HL-60/S4 treated with phorbol 12-myristate 13-acetate at 8.2 ng/mL for 4 days and 3 days (cell line): Measurements from ENCODE around the gene KDM3B.

Experiments
- in situ Hi-C: fragments of 300-500 bp; cut with MboI; formaldehyde crosslinking; loops from 2 replicates; pipeline ENCODE4 v1.15.0; 2022; ENCODE audit warnings: low sequenced_read_pairs

Gene KDM3B

GRCh38 chr5:138445547-138446271 lies 93.2 kb downstream of the KDM3B start:
- in situ Hi-C loops: no loop called here

- in situ Hi-C loops: no loop called here
These were observed 95.6 kb downstream of the KDM3B start for GRCh38 chr5:138448070-138448469.

GRCh38 chr5:138448481-138449398 lies 96.3 kb downstream of the KDM3B start:
- in situ Hi-C loops: no loop called here

GRCh38 chr5:138449501-138450239 lies 97.2 kb downstream of the KDM3B start:
- in situ Hi-C loops: no loop called here

- in situ Hi-C loops: no loop called here
These were observed 98.5 kb downstream of the KDM3B start for GRCh38 chr5:138450971-138451370.

GRCh38 chr5:138452720-138453119 lies 100.2 kb downstream of the KDM3B start:
- in situ Hi-C loops: no loop called here

GRCh38 chr5:138453590-138453989 lies 101.1 kb downstream of the KDM3B start:
- in situ Hi-C loops: no loop called here

- in situ Hi-C loops: no loop called here
These were observed 101.6 kb downstream of the KDM3B start for GRCh38 chr5:138454121-138454520.

- in situ Hi-C loops: no loop called here
These were observed 102.9 kb downstream of the KDM3B start for GRCh38 chr5:138455232-138455930.

- in situ Hi-C loops: no loop called here
These were observed 105.2 kb downstream of the KDM3B start for GRCh38 chr5:138457531-138458275.

GRCh38 chr5:138458384-138458783 lies 105.9 kb downstream of the KDM3B start:
- in situ Hi-C loops: no loop called here

- in situ Hi-C loops: no loop called here
These were observed 106.4 kb downstream of the KDM3B start for GRCh38 chr5:138458856-138459255.

- in situ Hi-C loops: no loop called here
These were observed 106.9 kb downstream of the KDM3B start for GRCh38 chr5:138459311-138459933.

- in situ Hi-C loops: no loop called here
These were observed 107.7 kb downstream of the KDM3B start for GRCh38 chr5:138460032-138460693.

GRCh38 chr5:138461343-138462125 lies 109.0 kb downstream of the KDM3B start:
- in situ Hi-C loops: no loop called here

GRCh38 chr5:138463419-138464007 lies 111.0 kb downstream of the KDM3B start:
- in situ Hi-C loops: no loop called here

- in situ Hi-C loops: no loop called here
These were observed 111.5 kb downstream of the KDM3B start for GRCh38 chr5:138464008-138464387.
